Measurements from ENCODE around the gene CACNB2.

DNA sequence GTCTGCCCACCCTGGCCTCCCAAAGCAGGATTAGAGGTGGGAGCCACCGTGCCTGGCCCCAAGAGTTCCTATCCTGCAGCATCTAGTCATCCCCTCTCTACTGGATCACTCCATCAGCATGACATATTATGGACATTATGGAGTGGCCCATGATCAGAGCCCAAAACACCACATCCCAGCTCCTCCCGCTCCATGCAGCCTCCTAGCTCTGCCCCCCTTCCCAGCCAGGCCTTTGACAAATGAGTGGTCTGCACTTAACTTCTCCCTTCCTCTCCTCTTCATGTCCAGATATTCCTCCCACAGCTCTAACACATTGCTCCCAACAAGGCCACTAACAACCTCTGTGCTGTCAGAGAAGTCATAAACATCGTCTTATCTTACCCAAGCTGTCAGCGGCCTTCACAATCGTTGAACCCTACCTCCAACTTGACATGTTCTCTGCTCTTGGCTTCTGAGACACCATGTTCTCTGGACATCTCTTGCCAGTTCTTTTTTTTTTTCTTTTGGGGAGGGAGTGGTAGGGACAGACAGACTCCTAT lies 323.5 kb downstream of the CACNB2 start:
- TF ChIP-seq TEAD4 (CRISPR knock-in tag; IDR thresholded peaks at IDR 0.05) (no peak), CTCF (IDR thresholded peaks at IDR 0.05) (no peak)
- TF ChIP-seq, protein P1, sequence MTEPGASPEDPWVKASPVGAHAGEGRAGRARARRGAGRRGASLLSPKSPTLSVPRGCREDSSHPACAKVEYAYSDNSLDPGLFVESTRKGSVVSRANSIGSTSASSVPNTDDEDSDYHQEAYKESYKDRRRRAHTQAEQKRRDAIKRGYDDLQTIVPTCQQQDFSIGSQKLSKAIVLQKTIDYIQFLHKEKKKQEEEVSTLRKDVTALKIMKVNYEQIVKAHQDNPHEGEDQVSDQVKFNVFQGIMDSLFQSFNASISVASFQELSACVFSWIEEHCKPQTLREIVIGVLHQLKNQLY (CRISPR knock-in tag; IDR thresholded peaks at IDR 0.05): no peak
